A549 (cell line): Measurements from ENCODE around the gene C16orf54. TPM values are rescaled to one million over a fixed set of nuclear protein-coding genes. Genes with fewer than 3 reads are reported as not detected.

Experiments used
- ATAC-seq, 2 experiments: fragments of 200-7000 bp in 1 of 2; fragments of >200 bp in 1 of 2; cut with Nextera tagmentation in 1 of 2; cut with Tn5 transposase in 1 of 2; 3 replicates each; pipeline versions ENCODE4 v1.8.0 to v1.9.1; 2018 to 2020; ENCODE audit warnings: mild to moderate bottlenecking in 1 of 2, moderate library complexity in 1 of 2
- CTCF ChIA-PET: fragments of 300-600 bp; sonication (Branson Sonifier 250); formaldehyde crosslinking; extraction: SDS; loops from one replicate; lab custom pipeline; 2021; ENCODE audit warnings: antibody characterized with exemption, inconsistent platforms; lab: Yijun Ruan, JAX
- POLR2A ChIA-PET: fragments of 350-600 bp; formaldehyde crosslinking; extraction: SDS; loops from one replicate; lab custom pipeline; 2021; ENCODE audit warnings: antibody characterized with exemption, inconsistent platforms; lab: Yijun Ruan, JAX
- DNase-seq, 2 experiments: peaks; one replicate each; pipeline versions ENCODE4 v3.0.0 to v3.0.0-alpha.2; 2011 to 2016; ENCODE audit warnings: low read depth in 1 of 2, low spot score in 1 of 2
- FAIRE-seq: peaks from 2 replicates; lab custom pipeline; 2011; peaks lifted over from hg19 to GRCh38; lab: Jason Lieb, UNC
- H3K27ac ChIP-seq, 2 experiments: fragments of >200 bp; sonication (Bioruptor Twin); formaldehyde crosslinking; 3 replicates each; pipeline ENCODE4 v1.5.1; 2016 to 2017
- H3K4me1 ChIP-seq: fragments of >200 bp; sonication (Bioruptor Twin); formaldehyde crosslinking; 3 replicates; pipeline ENCODE4 v1.6.1; 2016
- H3K4me2 ChIP-seq: fragments of >200 bp; sonication (Bioruptor Twin); formaldehyde crosslinking; 3 replicates; pipeline ENCODE4 v1.6.1; 2016
- H3K4me3 ChIP-seq: fragments of >200 bp; sonication (Bioruptor Twin); formaldehyde crosslinking; 3 replicates; pipeline ENCODE4 v1.5.1; 2016
- H3K9me3 ChIP-seq: fragments of >200 bp; sonication (Bioruptor Twin); formaldehyde crosslinking; 3 replicates; pipeline ENCODE4 v1.6.1; 2016
- CBX2 ChIP-seq: fragments of 200-600 bp; sonication (generic); IDR thresholded peaks from 2 replicates; pipeline ENCODE4 v1.6.1; 2016; ENCODE audit warnings: low read depth, mild to moderate bottlenecking, borderline replicate concordance
- CBX8 ChIP-seq: fragments of 200-600 bp; sonication (generic); IDR thresholded peaks from 2 replicates; pipeline ENCODE4 v1.6.1; 2016
- CHD2 ChIP-seq: fragments of 150-350 bp; IDR thresholded peaks from 2 replicates; pipeline ENCODE4 v1.6.1; 2014; ENCODE audit warnings: low read length; ENCODE audit not compliant: partially characterized antibody
- CHD4 ChIP-seq: fragments of 200-600 bp; sonication (generic); IDR thresholded peaks from 2 replicates; pipeline ENCODE4 v1.6.1; 2016; ENCODE audit warnings: antibody characterized with exemption, mild to moderate bottlenecking, borderline replicate concordance
- EHF ChIP-seq: fragments of 250-450 bp; sonication (Bioruptor Pico); IDR thresholded peaks from 2 replicates; pipeline ENCODE4 v1.5.0; 2020; ENCODE audit warnings: mild to moderate bottlenecking
- ESRRA ChIP-seq: fragments of 150-350 bp; IDR thresholded peaks from 2 replicates; pipeline ENCODE4 v1.6.1; 2014; ENCODE audit warnings: mild to moderate bottlenecking, low read length, borderline replicate concordance
- FOSB ChIP-seq: fragments of 250-450 bp; sonication (Bioruptor Pico); IDR thresholded peaks from 2 replicates; pipeline ENCODE4 v1.5.0; 2020; ENCODE audit warnings: mild to moderate bottlenecking, moderate library complexity
- HDAC2 ChIP-seq: fragments of 200-600 bp; sonication (generic); IDR thresholded peaks from 2 replicates; pipeline ENCODE4 v1.6.1; 2016
- HEYL ChIP-seq: fragments of 250-450 bp; sonication (Bioruptor Pico); IDR thresholded peaks from 2 replicates; pipeline ENCODE4 v1.8.0; 2021; ENCODE audit warnings: mild to moderate bottlenecking, moderate library complexity
- HOXB13 ChIP-seq: fragments of 250-450 bp; sonication (Bioruptor Pico); IDR thresholded peaks from 2 replicates; pipeline ENCODE4 v1.5.0; 2020; ENCODE audit warnings: low read depth, mild to moderate bottlenecking, moderate library complexity
- HOXB5 ChIP-seq: fragments of 250-450 bp; sonication (Bioruptor Pico); IDR thresholded peaks from 2 replicates; pipeline ENCODE4 v1.5.0; 2020; ENCODE audit warnings: mild to moderate bottlenecking, moderate library complexity
- KDM1A ChIP-seq: fragments of 200-600 bp; sonication (generic); IDR thresholded peaks from 2 replicates; pipeline ENCODE4 v1.6.1; 2016; ENCODE audit warnings: low read depth, mild to moderate bottlenecking
- KDM5A ChIP-seq: fragments of 200-600 bp; sonication (generic); IDR thresholded peaks from 2 replicates; pipeline ENCODE4 v1.6.1; 2016; ENCODE audit warnings: antibody characterized with exemption, mild to moderate bottlenecking
- MAFK ChIP-seq: fragments of 450-650 bp; IDR thresholded peaks from 2 replicates; pipeline ENCODE4 v1.6.1; 2014; ENCODE audit not compliant: partially characterized antibody
- MAZ ChIP-seq: fragments of 150-350 bp; IDR thresholded peaks from 2 replicates; pipeline ENCODE4 v1.6.1; 2014; ENCODE audit warnings: antibody characterized with exemption, low read depth, low read length, borderline replicate concordance
- RAD21 ChIP-seq, 2 experiments: fragments of >200 bp in 1 of 2; sonication (Bioruptor Twin) in 1 of 2; formaldehyde crosslinking in 1 of 2; IDR thresholded peaks in 1 of 2; conservative IDR thresholded peaks in 1 of 2; 2 replicates in 1 of 2; 3 replicates in 1 of 2; pipeline ENCODE4 v1.6.1; 2012 to 2018; ENCODE audit warnings: inconsistent platforms in 1 of 2
- RCOR1 ChIP-seq: fragments of 150-350 bp; IDR thresholded peaks from 2 replicates; pipeline ENCODE4 v1.6.1; 2014; ENCODE audit warnings: antibody characterized with exemption, low read length, low read depth
- SREBF2 ChIP-seq: fragments of 450-650 bp; IDR thresholded peaks from 2 replicates; pipeline ENCODE4 v1.6.1; 2014; ENCODE audit warnings: mild to moderate bottlenecking, moderate library complexity
- TP53 ChIP-seq: fragments of 250-450 bp; sonication (Bioruptor Pico); IDR thresholded peaks from 2 replicates; pipeline ENCODE4 v1.5.0; 2021; ENCODE audit warnings: mild to moderate bottlenecking, moderate library complexity
- ZC3H11A ChIP-seq: fragments of 450-650 bp; IDR thresholded peaks from 2 replicates; pipeline ENCODE4 v1.6.1; 2014; ENCODE audit warnings: antibody characterized with exemption, mild to moderate bottlenecking
- ZNF302 ChIP-seq: fragments of 250-450 bp; sonication (Bioruptor Pico); IDR thresholded peaks from 2 replicates; pipeline ENCODE4 v1.9.0; 2021; ENCODE audit warnings: inconsistent platforms, mild to moderate bottlenecking, moderate library complexity
- ZSCAN20 ChIP-seq: fragments of 250-450 bp; sonication (Bioruptor Pico); IDR thresholded peaks from 2 replicates; pipeline ENCODE4 v1.8.0; 2022; ENCODE audit warnings: mild to moderate bottlenecking, moderate library complexity
- WGBS: methylation state at CpG from one replicate; pipeline ENCODE4 v1.1.6; 2017; ENCODE audit errors: missing lambda C conversion rate; 5-methylcytosine and 5-hydroxymethylcytosine counted together
- polyA plus RNA-seq, 4 experiments: library from polyadenylated mRNA; depleted of rRNA in 3 of 4; stranded (reverse); fragments of >200 nt; fragmentation: RNase III in 1 of 4; extraction: RNeasy Plus Mini Kit Qiagen cat#74134 plus additional on column Dnase treatment in 1 of 4; gene quantifications; 2 replicates in 3 of 4; 3 replicates in 1 of 4; pipeline ENCODE4 v1.2.3, GENCODE V29; 2011 to 2017
- TF ChIP-seq, protein P1 (sequence below): IDR thresholded peaks from 2 replicates; pipeline ENCODE4 v1.6.1; 2012; ENCODE audit warnings: low read depth, borderline replicate concordance
- TF ChIP-seq, protein P2 (sequence below): fragments of 250-450 bp; sonication (Bioruptor Pico); IDR thresholded peaks from 2 replicates; pipeline ENCODE4 v1.5.0; 2020; ENCODE audit warnings: low read depth, mild to moderate bottlenecking, moderate library complexity
- TF ChIP-seq, protein P3 (sequence below): IDR thresholded peaks from 2 replicates; pipeline ENCODE4 v1.6.1; 2012
- TF ChIP-seq, protein P4 (sequence below): fragments of >200 bp; sonication (Bioruptor Twin); formaldehyde crosslinking; IDR thresholded peaks from 3 replicates; pipeline ENCODE4 v1.5.1; 2016

The C16orf54 gene
- polyA plus RNA-seq, 2 of the 4 experiments (the other 2 are of a cell fraction) = not detected

DNA sequence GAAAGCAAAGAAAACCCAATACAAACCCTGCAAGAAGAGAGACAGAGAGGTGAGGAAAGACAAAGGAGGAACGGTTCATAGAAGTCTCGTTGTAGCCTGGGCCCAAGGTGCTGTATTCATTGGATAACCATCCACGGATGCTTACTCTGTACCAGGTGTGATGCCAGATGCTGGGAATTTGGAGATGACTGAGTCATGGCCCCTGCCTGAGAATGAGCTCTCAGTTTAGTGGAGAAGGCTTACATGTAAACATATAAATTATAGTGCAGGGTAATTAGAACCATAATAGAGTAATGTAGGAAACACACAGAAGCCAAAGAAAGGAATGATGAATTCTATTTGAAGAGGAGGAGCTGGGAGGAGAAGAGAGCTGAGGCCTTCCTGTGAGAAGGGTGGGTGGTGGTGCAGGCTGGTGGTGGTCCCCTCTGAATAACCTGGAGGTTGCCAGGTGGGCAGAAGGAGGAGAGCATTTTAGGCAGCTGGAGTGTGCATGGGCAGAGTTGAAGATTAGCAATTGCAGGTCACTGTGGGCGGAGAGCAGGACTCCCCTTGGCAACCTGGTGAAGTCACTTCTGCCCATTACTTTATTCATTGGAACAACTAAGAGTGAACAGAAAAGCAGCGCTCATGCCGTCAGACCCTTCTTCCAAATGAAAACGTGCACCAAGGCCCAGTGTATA, 24.6 kb upstream of the C16orf54 start:
- TF ChIP-seq MAZ (no peak), TP53 (CRISPR knock-in tag) (no peak)
- TF ChIP-seq, protein P1, sequence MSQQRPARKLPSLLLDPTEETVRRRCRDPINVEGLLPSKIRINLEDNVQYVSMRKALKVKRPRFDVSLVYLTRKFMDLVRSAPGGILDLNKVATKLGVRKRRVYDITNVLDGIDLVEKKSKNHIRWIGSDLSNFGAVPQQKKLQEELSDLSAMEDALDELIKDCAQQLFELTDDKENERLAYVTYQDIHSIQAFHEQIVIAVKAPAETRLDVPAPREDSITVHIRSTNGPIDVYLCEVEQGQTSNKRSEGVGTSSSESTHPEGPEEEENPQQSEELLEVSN = no peak
- CTCF ChIA-PET = interaction anchor here (1.0 to 1.7 kb wide), 3 partner anchors 10 to 79 kb away, joined by 3 to 5 read pairs (median 3); no protein-coding TSS in a partner anchor
- no peak overlapping the region for H3K4me3 ChIP-seq
- no peak for ATAC-seq
- H3K4me2 ChIP-seq = no peak overlapping the region
- no peak overlapping the region for H3K27ac ChIP-seq
- FAIRE-seq = no peak
- no peaks in the 10 kb centered on the region for H3K4me1 ChIP-seq
- DNase-seq = no peak
- POLR2A ChIA-PET = no interaction called here
- WGBS = 69% methylated on average over 7 of the region's 7 CpGs
- no peaks in the 10 kb centered on the region for H3K9me3 ChIP-seq

DNA sequence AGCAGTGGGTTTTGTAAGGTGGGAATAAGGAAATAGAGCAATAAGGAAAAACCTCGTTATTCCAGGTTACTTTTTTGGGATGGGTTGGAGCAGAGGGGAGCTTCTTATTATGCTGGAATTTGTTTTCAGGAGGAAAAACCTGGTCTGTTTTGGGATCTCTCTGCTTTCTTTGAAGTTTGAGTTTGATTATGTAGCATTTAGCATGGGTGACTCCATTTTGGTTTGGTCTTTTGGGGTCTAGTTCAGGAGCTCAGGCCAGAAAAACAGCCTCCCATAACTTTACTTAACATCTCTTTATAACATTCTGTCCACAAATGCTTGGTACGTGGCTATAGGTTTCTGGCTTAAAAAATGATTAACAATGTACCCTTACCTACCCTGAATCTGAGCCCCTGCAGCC, 23.7 kb upstream of the C16orf54 start:
- no peaks in the 10 kb centered on the region for H3K9me3 ChIP-seq
- no peak for TF ChIP-seq KDM1A
- TF ChIP-seq CBX8 = no peak
- TF ChIP-seq, protein P2, sequence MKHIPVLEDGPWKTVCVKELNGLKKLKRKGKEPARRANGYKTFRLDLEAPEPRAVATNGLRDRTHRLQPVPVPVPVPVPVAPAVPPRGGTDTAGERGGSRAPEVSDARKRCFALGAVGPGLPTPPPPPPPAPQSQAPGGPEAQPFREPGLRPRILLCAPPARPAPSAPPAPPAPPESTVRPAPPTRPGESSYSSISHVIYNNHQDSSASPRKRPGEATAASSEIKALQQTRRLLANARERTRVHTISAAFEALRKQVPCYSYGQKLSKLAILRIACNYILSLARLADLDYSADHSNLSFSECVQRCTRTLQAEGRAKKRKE (CRISPR knock-in tag) = no peak
- no peak for TF ChIP-seq ESRRA
- TF ChIP-seq, protein P3, sequence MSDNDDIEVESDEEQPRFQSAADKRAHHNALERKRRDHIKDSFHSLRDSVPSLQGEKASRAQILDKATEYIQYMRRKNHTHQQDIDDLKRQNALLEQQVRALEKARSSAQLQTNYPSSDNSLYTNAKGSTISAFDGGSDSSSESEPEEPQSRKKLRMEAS = no peak
- TF ChIP-seq ZNF302 (CRISPR knock-in tag) = no peak
- TF ChIP-seq, protein P4, sequence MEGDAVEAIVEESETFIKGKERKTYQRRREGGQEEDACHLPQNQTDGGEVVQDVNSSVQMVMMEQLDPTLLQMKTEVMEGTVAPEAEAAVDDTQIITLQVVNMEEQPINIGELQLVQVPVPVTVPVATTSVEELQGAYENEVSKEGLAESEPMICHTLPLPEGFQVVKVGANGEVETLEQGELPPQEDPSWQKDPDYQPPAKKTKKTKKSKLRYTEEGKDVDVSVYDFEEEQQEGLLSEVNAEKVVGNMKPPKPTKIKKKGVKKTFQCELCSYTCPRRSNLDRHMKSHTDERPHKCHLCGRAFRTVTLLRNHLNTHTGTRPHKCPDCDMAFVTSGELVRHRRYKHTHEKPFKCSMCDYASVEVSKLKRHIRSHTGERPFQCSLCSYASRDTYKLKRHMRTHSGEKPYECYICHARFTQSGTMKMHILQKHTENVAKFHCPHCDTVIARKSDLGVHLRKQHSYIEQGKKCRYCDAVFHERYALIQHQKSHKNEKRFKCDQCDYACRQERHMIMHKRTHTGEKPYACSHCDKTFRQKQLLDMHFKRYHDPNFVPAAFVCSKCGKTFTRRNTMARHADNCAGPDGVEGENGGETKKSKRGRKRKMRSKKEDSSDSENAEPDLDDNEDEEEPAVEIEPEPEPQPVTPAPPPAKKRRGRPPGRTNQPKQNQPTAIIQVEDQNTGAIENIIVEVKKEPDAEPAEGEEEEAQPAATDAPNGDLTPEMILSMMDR = no peak
- no peak for TF ChIP-seq ZSCAN20 (CRISPR knock-in tag)
- TF ChIP-seq CHD4 = no peak
- TF ChIP-seq RCOR1 = no peak
- no peak for TF ChIP-seq CHD2
- no peak for TF ChIP-seq HOXB5
- no peak for TF ChIP-seq FOSB (CRISPR knock-in tag)
- no peak for TF ChIP-seq HEYL
- no peak for TF ChIP-seq MAFK
- TF ChIP-seq EHF (CRISPR knock-in tag) = no peak
- no peak for DNase-seq
- H3K4me2 ChIP-seq = no peak overlapping the region
- H3K4me1 ChIP-seq = no peaks in the 10 kb centered on the region
- POLR2A ChIA-PET = no interaction called here
- ATAC-seq = no peak
- no peak overlapping the region for H3K4me3 ChIP-seq
- WGBS = 63% methylated on average over 2 of the region's 2 CpGs
- no peak for FAIRE-seq
- no peak overlapping the region for H3K27ac ChIP-seq
- CTCF ChIA-PET = interaction anchor here (1.0 to 2.5 kb wide), 4 partner anchors 9 to 78 kb away, joined by 3 to 12 read pairs (median 4); no protein-coding TSS in a partner anchor

DNA sequence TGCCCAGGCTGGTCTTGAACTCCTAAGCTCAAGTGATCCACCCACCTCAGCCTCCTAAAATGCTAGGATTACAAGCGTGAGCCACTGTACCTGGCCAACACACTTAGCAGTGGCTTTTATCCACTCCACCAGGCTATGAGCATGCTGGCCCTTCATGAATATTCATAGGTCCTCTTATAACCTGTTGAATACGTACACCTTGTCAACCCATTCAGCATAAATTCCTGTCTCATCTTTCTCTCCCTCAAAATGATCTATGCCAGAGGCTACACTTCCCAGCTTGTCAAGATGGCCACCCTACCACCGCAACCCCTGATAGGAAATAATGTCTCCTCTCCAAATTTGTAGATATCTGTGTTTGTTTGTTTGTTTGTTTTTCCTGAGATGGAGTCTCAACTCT, 21.3 kb upstream of the C16orf54 start:
- H3K4me1 ChIP-seq = no peaks in the 10 kb centered on the region
- DNase-seq = no peak
- no peak overlapping the region for H3K4me2 ChIP-seq
- H3K9me3 ChIP-seq = no peaks in the 10 kb centered on the region
- 85% methylated on average over 3 of the region's 3 CpGs for WGBS
- no peak overlapping the region for H3K4me3 ChIP-seq
- no peak for FAIRE-seq
- ATAC-seq = no peak
- TF ChIP-seq, protein P2 (CRISPR knock-in tag) = no peak
- TF ChIP-seq HDAC2 (no peak), ZC3H11A (no peak), RAD21 (conservative IDR thresholded peaks at IDR 0.05 in 1 of 2, IDR thresholded peaks at IDR 0.05 in 1 of 2) (no peak), TP53 (CRISPR knock-in tag) (no peak), KDM5A (no peak), SREBF2 (no peak), HOXB13 (CRISPR knock-in tag) (no peak), CBX2 (no peak)
- TF ChIP-seq, protein P3 = no peak
- H3K27ac ChIP-seq = no peak overlapping the region
- ChIA-PET CTCF (interaction anchor here (0.7 to 1.7 kb wide), 4 partner anchors 13 to 76 kb away, joined by 3 to 6 read pairs (median 4); no protein-coding TSS in a partner anchor), POLR2A (interaction anchor here (0.6 kb wide), 1 partner anchor 16 kb away, joined by 4 read pairs; no protein-coding TSS in a partner anchor)
